GM12878 (cell line): ENCODE results near the gene SSR1. TPM values are rescaled to one million over a fixed set of nuclear protein-coding genes. Genes with fewer than 3 reads are reported as not detected.

Experiments used
- ATAC-seq: fragments of 200-7000 bp; cut with Tn5 transposase; 3 replicates; pipeline ENCODE4 v1.9.1; 2020; ENCODE audit warnings: mild to moderate bottlenecking, moderate library complexity
- BruUV-seq: library from RNA; stranded (reverse); fragments of 400-500 nt; replicated peaks from 2 replicates; lab custom pipeline; 2021; lab: Mats Ljungman, UMichigan
- CTCF ChIA-PET: fragments of 300-600 bp; sonication (Branson Sonifier 250); formaldehyde crosslinking; extraction: SDS; loops from one replicate; lab custom pipeline; 2021; ENCODE audit warnings: inconsistent platforms; lab: Yijun Ruan, JAX
- POLR2A ChIA-PET: fragments of 350-600 bp; formaldehyde crosslinking; extraction: SDS; loops from one replicate; lab custom pipeline; 2021; ENCODE audit warnings: inconsistent platforms; lab: Charles Lee
- RAD21 ChIA-PET: fragments of 300-600 bp; sonication (Branson Sonifier 250); formaldehyde crosslinking; loops from one replicate; lab custom pipeline; 2023; ENCODE audit warnings: antibody characterized with exemption; ENCODE audit not compliant: unreplicated experiment; lab: Charles Lee
- SMC1A ChIA-PET: fragments of 300-600 bp; sonication (Branson Sonifier 250); formaldehyde crosslinking; loops from one replicate; lab custom pipeline; 2023; ENCODE audit not compliant: unreplicated experiment, uncharacterized antibody; lab: Charles Lee
- DNase-seq: peaks from one replicate; pipeline ENCODE4 v3.0.0-alpha.2; 2011; ENCODE audit warnings: low read depth, low spot score
- FAIRE-seq: peaks from 3 replicates; lab custom pipeline; 2011; peaks lifted over from hg19 to GRCh38; lab: Jason Lieb, UNC
- H2AFZ ChIP-seq: 2 replicates; pipeline ENCODE4 v1.6.0; 2011; ENCODE audit warnings: low read depth, low read length, control low read depth; ENCODE audit not compliant: control insufficient read depth
- H3K27ac ChIP-seq: 2 replicates; pipeline ENCODE4 v1.5.1; 2011; ENCODE audit warnings: control low read depth; ENCODE audit not compliant: control insufficient read depth, insufficient read depth
- H3K27me3 ChIP-seq, 2 experiments: replicated peaks in 1 of 2; 2 replicates each; pipeline versions ENCODE4 v1.6.0 to v1.6.1; 2011; ENCODE audit warnings: low read length in 1 of 2; ENCODE audit not compliant: control insufficient read depth in 2 of 2, insufficient read depth in 2 of 2
- H3K36me3 ChIP-seq, 2 experiments: 2 replicates each; pipeline ENCODE4 v1.5.1; 2011; ENCODE audit warnings: low read length in 1 of 2; ENCODE audit not compliant: control insufficient read depth in 2 of 2, insufficient read depth in 2 of 2
- H3K4me1 ChIP-seq: 2 replicates; pipeline ENCODE4 v1.6.1; 2011; ENCODE audit warnings: mild to moderate bottlenecking, low read length, moderate library complexity, mixed read lengths; ENCODE audit not compliant: control insufficient read depth, insufficient read depth
- H3K4me2 ChIP-seq: 2 replicates; pipeline ENCODE4 v1.6.0; 2011; ENCODE audit warnings: control low read depth; ENCODE audit not compliant: control insufficient read depth, insufficient read depth
- H3K4me3 ChIP-seq: fragments of 200-600 bp; sonication (generic); 2 replicates; pipeline ENCODE4 v1.5.1; 2016
- H3K79me2 ChIP-seq: 2 replicates; pipeline ENCODE4 v1.6.0; 2011; ENCODE audit warnings: low read length; ENCODE audit not compliant: control insufficient read depth, insufficient read depth
- H3K9ac ChIP-seq: 2 replicates; pipeline ENCODE4 v1.8.0; 2011; ENCODE audit warnings: low read length, control low read depth, mixed read lengths; ENCODE audit not compliant: control insufficient read depth, insufficient read depth
- H3K9me3 ChIP-seq: replicated peaks from 3 replicates; pipeline ENCODE4 v1.5.1; 2011; ENCODE audit warnings: mild to moderate bottlenecking, low read length; ENCODE audit not compliant: control insufficient read depth, insufficient read depth
- H4K20me1 ChIP-seq: 2 replicates; pipeline ENCODE4 v1.6.0; 2011; ENCODE audit not compliant: control insufficient read depth, insufficient read depth
- BRCA1 ChIP-seq: IDR thresholded peaks from 2 replicates; pipeline ENCODE4 v1.6.1; 2011; ENCODE audit warnings: low read depth, low read length, improper control_type of control experiment
- EZH2 ChIP-seq: IDR thresholded peaks from 2 replicates; pipeline ENCODE4 v1.6.1; 2012; ENCODE audit warnings: low read depth, mild to moderate bottlenecking, control low read depth, inconsistent platforms, low read length, borderline replicate concordance; ENCODE audit not compliant: control insufficient read depth
- GABPA ChIP-seq: IDR thresholded peaks from 2 replicates; pipeline ENCODE4 v1.6.1; 2014; ENCODE audit warnings: antibody characterized with exemption, low read depth, mild to moderate bottlenecking, inconsistent platforms
- KDM1A ChIP-seq: fragments of 200-600 bp; sonication (generic); IDR thresholded peaks from 2 replicates; pipeline ENCODE4 v1.6.1; 2016; ENCODE audit warnings: borderline replicate concordance
- NFIC ChIP-seq: IDR thresholded peaks from 2 replicates; pipeline ENCODE4 v1.6.1; 2012; ENCODE audit warnings: low read depth, mild to moderate bottlenecking, inconsistent platforms, low read length, moderate library complexity
- SMC3 ChIP-seq: IDR thresholded peaks from 2 replicates; pipeline ENCODE4 v1.6.1; 2011; ENCODE audit warnings: low read length, improper control_type of control experiment, borderline replicate concordance
- TARDBP ChIP-seq: IDR thresholded peaks from 2 replicates; pipeline ENCODE4 v1.6.1; 2016; ENCODE audit warnings: borderline replicate concordance
- TBL1XR1 ChIP-seq: IDR thresholded peaks from 2 replicates; pipeline ENCODE4 v1.6.1; 2012; ENCODE audit warnings: low read depth, low read length, improper control_type of control experiment
- TCF12 ChIP-seq: IDR thresholded peaks from 2 replicates; pipeline ENCODE4 v1.6.1; 2011; ENCODE audit warnings: low read depth, mild to moderate bottlenecking, low read length
- TCF3 ChIP-seq: IDR thresholded peaks from 2 replicates; pipeline ENCODE4 v1.6.1; 2012; ENCODE audit warnings: low read depth, mild to moderate bottlenecking, low read length, borderline replicate concordance; ENCODE audit not compliant: insufficient read depth
- WGBS: methylation state at CpG from one replicate; pipeline ENCODE4 v1.1.6; 2016; ENCODE audit warnings: low lambda C conversion rate; ENCODE audit not compliant: insufficient replicate concordance, insufficient coverage; ENCODE audit errors: missing lambda C conversion rate; 5-methylcytosine and 5-hydroxymethylcytosine counted together
- in situ Hi-C: fragments of 300-500 bp; cut with MboI; formaldehyde crosslinking; loops from 9 replicates; pipeline ENCODE4 v1.14.3; 2018; ENCODE audit warnings: mixed read lengths
- intact Hi-C: fragments of 100-400 bp; cut with micrococcal nuclease; formaldehyde crosslinking; loops from one replicate; pipeline ENCODE4 v1.14.2; 2022; ENCODE audit not compliant: unreplicated experiment
- polyA plus RNA-seq, 11 experiments: library from polyadenylated mRNA; depleted of rRNA in 4 of 11; unstranded in 6 of 11; stranded (reverse) in 5 of 11; fragments of >200 nt; fragmentation: Nextera tagmentation in 4 of 11; fragmentation: Illumina TruSeq in 1 of 11; extraction: Ambion mirVana in 4 of 11; extraction: Trizol in 1 of 11; gene quantifications; 1 replicate in 1 of 11; 2 replicates in 10 of 11; pipeline versions ENCODE4 v1.2.1 to v1.2.3, GENCODE V29; 2011 to 2016; ENCODE audit warnings: inconsistent platforms in 2 of 11, missing spikeins in 2 of 11, low read depth in 1 of 11
- total RNA-seq, 4 experiments: library from RNA; depleted of rRNA in 3 of 4; stranded (reverse); fragments of >200 nt in 3 of 4; fragmentation: Illumina TruSeq in 1 of 4; extraction: Trizol in 1 of 4; gene quantifications; 2 replicates each; pipeline versions ENCODE4 v1.2.1 to v1.2.3, GENCODE V29; 2013 to 2021
- TF ChIP-seq, protein P1 (sequence below): fragments of 150-350 bp; IDR thresholded peaks from 2 replicates; pipeline ENCODE4 v1.6.1; 2014; ENCODE audit warnings: mild to moderate bottlenecking, low read depth, low read length

Gene SSR1
- total and polyA plus RNA-seq, 10 of the 15 experiments (the other 5 are each of a cell fraction or from before 2014, with no cell fraction given): 42.0 to 209 (median 128) TPM

- TF ChIP-seq TCF12 (no peak), TBL1XR1 (no peak), BRCA1 (no peak), NFIC (no peak), TCF3 (no peak), TARDBP (no peak), KDM1A (no peak), SMC3 (no peak), GABPA (no peak), EZH2 (no peak)
- TF ChIP-seq, protein P1, sequence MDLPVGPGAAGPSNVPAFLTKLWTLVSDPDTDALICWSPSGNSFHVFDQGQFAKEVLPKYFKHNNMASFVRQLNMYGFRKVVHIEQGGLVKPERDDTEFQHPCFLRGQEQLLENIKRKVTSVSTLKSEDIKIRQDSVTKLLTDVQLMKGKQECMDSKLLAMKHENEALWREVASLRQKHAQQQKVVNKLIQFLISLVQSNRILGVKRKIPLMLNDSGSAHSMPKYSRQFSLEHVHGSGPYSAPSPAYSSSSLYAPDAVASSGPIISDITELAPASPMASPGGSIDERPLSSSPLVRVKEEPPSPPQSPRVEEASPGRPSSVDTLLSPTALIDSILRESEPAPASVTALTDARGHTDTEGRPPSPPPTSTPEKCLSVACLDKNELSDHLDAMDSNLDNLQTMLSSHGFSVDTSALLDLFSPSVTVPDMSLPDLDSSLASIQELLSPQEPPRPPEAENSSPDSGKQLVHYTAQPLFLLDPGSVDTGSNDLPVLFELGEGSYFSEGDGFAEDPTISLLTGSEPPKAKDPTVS: no peak
- H3K4me1 ChIP-seq: peaks cover 6% of the 10 kb centered on the region
- no peak overlapping the region for H3K27ac ChIP-seq
- no peak overlapping the region for H3K4me2 ChIP-seq
- DNase-seq (no peak), FAIRE-seq (no peak), ATAC-seq (peak; percentile 64)
- H3K36me3 ChIP-seq: no peaks in the 10 kb centered on the region
- no peaks in the 10 kb centered on the region; the same call in 2 of the 3 replicates for H3K9me3 ChIP-seq
- intact Hi-C loops (no loop called here), in situ Hi-C loops (no loop called here)
- ChIA-PET CTCF (interaction anchor here (0.6 to 2.8 kb wide), 5 partner anchors 13 to 499 kb away, joined by 3 to 11 read pairs (median 6); no protein-coding TSS in a partner anchor), RAD21 (interaction anchor here (1.9 to 2.1 kb wide), 2 partner anchors 49 to 64 kb away, joined by 7 to 17 read pairs; partner anchors contain the start of genes CAGE1 and RIOK1), SMC1A (interaction anchor here (1.7 to 3.0 kb wide), 2 partner anchors 10 to 15 kb away, joined by 4 to 17 read pairs; no protein-coding TSS in a partner anchor), POLR2A (interaction anchor here (0.9 kb wide), 1 partner anchor 11 kb away, joined by 3 read pairs; no protein-coding TSS in a partner anchor)
- H2AFZ ChIP-seq: no peak overlapping the region
- no peaks in the 10 kb centered on the region for H4K20me1 ChIP-seq
- 47% methylated on average over 3 of the region's 3 CpGs for WGBS
- no peaks in the 10 kb centered on the region for H3K27me3 ChIP-seq
- H3K4me3 ChIP-seq: no peak overlapping the region
- H3K79me2 ChIP-seq: no peaks in the 10 kb centered on the region
- BruUV-seq: no TSS peak
- H3K9ac ChIP-seq: no peak overlapping the region
These were observed 12.8 kb upstream of the SSR1 start for GRCh38 chr6:7325750-7326149.
